ENCODE results near the gene CR1. TPM values are rescaled to one million over a fixed set of nuclear protein-coding genes. Genes with fewer than 3 reads are reported as not detected.

CR1 gene
- total RNA-seq, 4 donors from 2014 or later, result 6.7 to 27.6 (median 8.8) TPM

GRCh38 chr1:207458414-207458813 lies 37.5 kb upstream of the CR1 start:
- 72 to 80% methylated on average over 1 of the region's 1 CpG for WGBS, 2 donors
- H3K36me3 ChIP-seq, result no peaks in the 10 kb centered on the region
- TF ChIP-seq POLR2A (IDR thresholded peaks at IDR 0.05), result no peak
- no peak for TF ChIP-seq EP300 (IDR thresholded peaks at IDR 0.05)
- no peak overlapping the region for H3K4me3 ChIP-seq
- peaks cover 0 to 26% of the 10 kb centered on the region in 2 donors for H3K27me3 ChIP-seq
- no peak overlapping the region for H3K27ac ChIP-seq
- DNase-seq (ENCODE audit: low spot score in 2 of 2), result no peak
- peaks cover 0 to 17% (median 11%) of the 10 kb centered on the region in 4 donors for H3K4me1 ChIP-seq
- H3K9me3 ChIP-seq, result no peaks in the 10 kb centered on the region

DNA sequence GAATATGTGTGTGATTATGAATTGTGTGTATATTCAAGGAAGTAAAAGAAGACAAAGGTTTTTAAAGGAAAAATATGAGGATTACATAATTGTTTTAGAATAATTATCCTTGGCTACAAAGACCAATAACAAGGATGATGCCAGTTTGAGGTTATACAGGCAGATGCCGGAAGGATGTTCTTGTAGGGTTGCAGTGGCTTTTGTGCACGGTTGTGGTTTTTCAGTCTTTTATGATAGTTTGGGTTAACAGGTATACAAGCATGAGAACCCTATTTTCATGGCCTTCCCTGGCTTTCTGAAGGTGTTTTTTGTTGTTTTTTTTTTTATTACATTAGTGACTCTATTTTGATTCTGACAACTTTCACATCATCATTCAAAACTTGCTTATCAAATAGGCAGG lies 36.9 kb upstream of the CR1 start:
- 81 to 87% methylated on average over 2 of the region's 2 CpGs for WGBS, 2 donors
- peaks cover 0 to 13% (median 6%) of the 10 kb centered on the region in 4 donors for H3K4me1 ChIP-seq
- no peaks in the 10 kb centered on the region for H3K36me3 ChIP-seq
- TF ChIP-seq, protein P1, sequence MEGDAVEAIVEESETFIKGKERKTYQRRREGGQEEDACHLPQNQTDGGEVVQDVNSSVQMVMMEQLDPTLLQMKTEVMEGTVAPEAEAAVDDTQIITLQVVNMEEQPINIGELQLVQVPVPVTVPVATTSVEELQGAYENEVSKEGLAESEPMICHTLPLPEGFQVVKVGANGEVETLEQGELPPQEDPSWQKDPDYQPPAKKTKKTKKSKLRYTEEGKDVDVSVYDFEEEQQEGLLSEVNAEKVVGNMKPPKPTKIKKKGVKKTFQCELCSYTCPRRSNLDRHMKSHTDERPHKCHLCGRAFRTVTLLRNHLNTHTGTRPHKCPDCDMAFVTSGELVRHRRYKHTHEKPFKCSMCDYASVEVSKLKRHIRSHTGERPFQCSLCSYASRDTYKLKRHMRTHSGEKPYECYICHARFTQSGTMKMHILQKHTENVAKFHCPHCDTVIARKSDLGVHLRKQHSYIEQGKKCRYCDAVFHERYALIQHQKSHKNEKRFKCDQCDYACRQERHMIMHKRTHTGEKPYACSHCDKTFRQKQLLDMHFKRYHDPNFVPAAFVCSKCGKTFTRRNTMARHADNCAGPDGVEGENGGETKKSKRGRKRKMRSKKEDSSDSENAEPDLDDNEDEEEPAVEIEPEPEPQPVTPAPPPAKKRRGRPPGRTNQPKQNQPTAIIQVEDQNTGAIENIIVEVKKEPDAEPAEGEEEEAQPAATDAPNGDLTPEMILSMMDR (IDR thresholded peaks at IDR 0.05), result no peak
- TF ChIP-seq EP300 (IDR thresholded peaks at IDR 0.05), result no peak
- no peak for TF ChIP-seq POLR2A (IDR thresholded peaks at IDR 0.05)
- no peak overlapping the region for H3K4me3 ChIP-seq
- no peak overlapping the region for H3K27ac ChIP-seq
- peaks cover 0 to 20% of the 10 kb centered on the region in 2 donors for H3K27me3 ChIP-seq
- DNase-seq (ENCODE audit: low spot score in 2 of 2), result no peak
- H3K9me3 ChIP-seq, result no peaks in the 10 kb centered on the region

- Histone ChIP-seq H3K9me3 (no peaks in the 10 kb centered on the region), H3K36me3 (no peaks in the 10 kb centered on the region), H3K4me3 (no peak overlapping the region), H3K27ac (no peak overlapping the region), H3K27me3 (no peaks in the 10 kb centered on the region), H3K4me1 (no peaks in the 10 kb centered on the region)
- DNase-seq (ENCODE audit: low spot score in 2 of 2), result no peak
- TF ChIP-seq EP300 (IDR thresholded peaks at IDR 0.05), result no peak
- TF ChIP-seq, protein P1 (IDR thresholded peaks at IDR 0.05), result no peak
- no peak for TF ChIP-seq POLR2A (IDR thresholded peaks at IDR 0.05)
- 85 to 86% methylated on average over 1 of the region's 1 CpG for WGBS, 2 donors
Measured at GRCh38 chr1:207461649-207462048, 34.3 kb upstream of the CR1 start.

- H3K27me3 ChIP-seq, result no peaks in the 10 kb centered on the region
- no peaks in the 10 kb centered on the region for H3K36me3 ChIP-seq
- TF ChIP-seq EP300 (IDR thresholded peaks at IDR 0.05), result no peak
- TF ChIP-seq, protein P1 (IDR thresholded peaks at IDR 0.05), result no peak
- no peaks in the 10 kb centered on the region for H3K9me3 ChIP-seq
- no peak overlapping the region for H3K4me3 ChIP-seq
- H3K4me1 ChIP-seq, result no peaks in the 10 kb centered on the region
- DNase-seq (ENCODE audit: low spot score in 2 of 2), result no peak
- H3K27ac ChIP-seq, result no peak overlapping the region
Measured at GRCh38 chr1:207462535-207462934, 33.4 kb upstream of the CR1 start.

- Histone ChIP-seq H3K4me3 (no peak overlapping the region), H3K9me3 (no peaks in the 10 kb centered on the region), H3K4me1 (no peaks in the 10 kb centered on the region), H3K36me3 (no peaks in the 10 kb centered on the region), H3K27me3 (no peaks in the 10 kb centered on the region), H3K27ac (no peak overlapping the region)
- no peak for TF ChIP-seq POLR2A (IDR thresholded peaks at IDR 0.05)
- TF ChIP-seq, protein P1 (IDR thresholded peaks at IDR 0.05), result no peak
- no peak for TF ChIP-seq EP300 (IDR thresholded peaks at IDR 0.05)
- DNase-seq (ENCODE audit: low spot score in 2 of 2), result no peak
Measured at GRCh38 chr1:207463021-207463420, 32.9 kb upstream of the CR1 start.

GRCh38 chr1:207463571-207463970 lies 32.4 kb upstream of the CR1 start:
- TF ChIP-seq POLR2A (IDR thresholded peaks at IDR 0.05), result no peak
- TF ChIP-seq EP300 (IDR thresholded peaks at IDR 0.05), result no peak
- TF ChIP-seq, protein P1 (IDR thresholded peaks at IDR 0.05), result no peak
- WGBS, 2 donors, result 91 to 93% methylated on average over 3 of the region's 3 CpGs
- H3K27me3 ChIP-seq, result no peaks in the 10 kb centered on the region
- H3K9me3 ChIP-seq, result no peaks in the 10 kb centered on the region
- no peak overlapping the region for H3K4me3 ChIP-seq
- H3K4me1 ChIP-seq, result no peaks in the 10 kb centered on the region
- DNase-seq (ENCODE audit: low spot score in 2 of 2), result no peak
- H3K27ac ChIP-seq, result no peak overlapping the region
- no peaks in the 10 kb centered on the region for H3K36me3 ChIP-seq
